Endodermal cell (in vitro differentiated cells): ENCODE data around the gene FGF22. TPM values are rescaled to one million over a fixed set of nuclear protein-coding genes. Genes with fewer than 3 reads are reported as not detected.

Experiments
- DNase-seq: peaks from one replicate; pipeline ENCODE4 v3.0.0-alpha.2; 2017
- H3K27ac ChIP-seq: 2 replicates; pipeline ENCODE4 v1.5.1; 2013; ENCODE audit warnings: mild to moderate bottlenecking, low read depth, low read length, moderate library complexity
- H3K27me3 ChIP-seq: 2 replicates; pipeline ENCODE4 v1.6.1; 2013; ENCODE audit warnings: mild to moderate bottlenecking, low read length, moderate library complexity; ENCODE audit not compliant: insufficient read depth, control insufficient read depth, poor library complexity, severe bottlenecking
- H3K36me3 ChIP-seq: 2 replicates; pipeline ENCODE4 v1.7.0; 2013; ENCODE audit warnings: mild to moderate bottlenecking, low read length, moderate library complexity; ENCODE audit not compliant: control insufficient read depth, insufficient read depth
- H3K4me1 ChIP-seq: one replicate; pipeline ENCODE4 v1.7.0; 2013; ENCODE audit warnings: low read length; ENCODE audit not compliant: control insufficient read depth, insufficient read depth
- H3K4me3 ChIP-seq: 2 replicates; pipeline ENCODE4 v1.5.1; 2013; ENCODE audit warnings: mild to moderate bottlenecking, low read length, moderate library complexity
- H3K9ac ChIP-seq: 2 replicates; pipeline ENCODE4 v1.6.1; 2013; ENCODE audit warnings: mild to moderate bottlenecking, low read length, moderate library complexity; ENCODE audit not compliant: poor library complexity, severe bottlenecking; ENCODE audit errors: extremely low read depth
- H3K9me3 ChIP-seq: 2 replicates; pipeline ENCODE4 v1.6.1; 2013; ENCODE audit warnings: mild to moderate bottlenecking, low read length, moderate library complexity; ENCODE audit not compliant: control insufficient read depth
- H3K27ac Mint-ChIP-seq: 2 replicates; pipeline ENCODE4 v1.8.0; 2020; ENCODE audit warnings: mixed read lengths
- H3K27me3 Mint-ChIP-seq: 2 replicates; pipeline ENCODE4 v1.8.0; 2021; ENCODE audit warnings: mild to moderate bottlenecking, mixed read lengths; ENCODE audit not compliant: insufficient read depth
- H3K36me3 Mint-ChIP-seq: 2 replicates; pipeline ENCODE4 v1.8.0; 2020; ENCODE audit warnings: low read depth, mixed read lengths
- H3K4me1 Mint-ChIP-seq: 2 replicates; pipeline ENCODE4 v1.8.0; 2020; ENCODE audit warnings: mixed read lengths
- H3K4me3 Mint-ChIP-seq: 2 replicates; pipeline ENCODE4 v1.8.0; 2020; ENCODE audit warnings: mild to moderate bottlenecking, moderate library complexity, mixed read lengths
- H3K9me3 Mint-ChIP-seq: 2 replicates; pipeline ENCODE4 v1.8.0; 2020; ENCODE audit warnings: mild to moderate bottlenecking, mixed read lengths
- CTCF ChIP-seq: fragments of 200-600 bp; sonication (generic); conservative IDR thresholded peaks from 2 replicates; pipeline ENCODE4 v1.5.0; 2021; ENCODE audit warnings: antibody characterized with exemption, mild to moderate bottlenecking
- whole genome bisulfite sequencing, 2 experiments: methylation state at CpG; one replicate each; pipeline versions ENCODE4 v1.1.5 to v1.1.7; 2013; ENCODE audit warnings: missing lambda C conversion rate in 2 of 2, mixed read lengths in 1 of 2; ENCODE audit not compliant: insufficient coverage in 1 of 2, insufficient read length in 1 of 2; 5-methylcytosine and 5-hydroxymethylcytosine counted together
- total RNA-seq, 2 donors: library from RNA; stranded (reverse); fragmentation: NEBNext Ultra II Directional in 1 of 2; extraction: Animal tissue kit (Norgen Biotek cat#: 25700) in 1 of 2; gene quantifications; 2 replicates in 1 of 2; 3 replicates in 1 of 2; pipeline ENCODE4 v1.2.1, GENCODE V29; 2021

Gene FGF22
- total RNA-seq, 2 donors from 2014 or later: 0.81 to 0.82 TPM

- no peaks in the 10 kb centered on the region for H3K9me3 Mint-ChIP-seq
- H3K27me3 Mint-ChIP-seq: peaks cover 4% of the 10 kb centered on the region
- no peaks in the 10 kb centered on the region for H3K36me3 Mint-ChIP-seq
- Histone ChIP-seq H3K4me1 (no peaks in the 10 kb centered on the region), H3K36me3 (no peaks in the 10 kb centered on the region), H3K9me3 (no peaks in the 10 kb centered on the region), H3K27ac (no peak overlapping the region), H3K27me3 (no peaks in the 10 kb centered on the region), H3K9ac (no peak overlapping the region), H3K4me3 (no peak overlapping the region)
- H3K27ac Mint-ChIP-seq: no peak overlapping the region
- 88 to 90% methylated on average over 12 to 15 of the region's 15 CpGs for WGBS, 2 experiments
- no peak for TF ChIP-seq CTCF
- H3K4me1 Mint-ChIP-seq: no peaks in the 10 kb centered on the region
- H3K4me3 Mint-ChIP-seq: no peak overlapping the region
- no peak for DNase-seq
Measured at GRCh38 chr19:688214-688613, 48.5 kb downstream of the FGF22 start.

GRCh38 chr19:688992-689391, 49.3 kb downstream of the FGF22 start:
- Mint-ChIP-seq H3K4me1 (no peaks in the 10 kb centered on the region), H3K4me3 (no peak overlapping the region), H3K9me3 (no peaks in the 10 kb centered on the region), H3K27ac (no peak overlapping the region), H3K27me3 (peaks cover 4% of the 10 kb centered on the region), H3K36me3 (no peaks in the 10 kb centered on the region)
- 92 to 97% methylated on average over 15 to 17 of the region's 17 CpGs for WGBS, 2 experiments
- TF ChIP-seq CTCF: no peak
- Histone ChIP-seq H3K4me3 (no peak overlapping the region), H3K9ac (no peak overlapping the region), H3K9me3 (no peaks in the 10 kb centered on the region), H3K27me3 (no peaks in the 10 kb centered on the region), H3K4me1 (no peaks in the 10 kb centered on the region), H3K27ac (no peak overlapping the region), H3K36me3 (no peaks in the 10 kb centered on the region)
- DNase-seq: no peak

DNA sequence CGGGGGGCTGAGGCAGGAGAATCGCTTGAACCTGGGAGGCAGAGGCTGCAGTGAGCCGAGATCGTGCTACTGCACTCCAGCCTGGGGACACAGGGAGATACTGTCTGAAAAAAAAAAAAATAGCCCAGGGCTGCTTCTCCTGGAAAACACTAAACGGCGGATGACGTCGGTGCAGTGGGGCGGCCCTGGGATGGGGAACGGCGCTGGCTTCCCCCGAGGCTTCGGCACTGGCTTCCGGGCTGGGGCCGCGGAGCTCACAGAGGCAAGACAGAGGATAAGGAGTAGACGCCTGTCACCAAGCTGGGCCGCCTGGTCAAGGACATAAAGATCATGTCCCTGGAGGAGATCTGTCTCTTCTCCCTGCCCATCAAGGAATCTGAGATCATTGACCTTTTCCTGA, 50.5 kb downstream of the FGF22 start:
- WGBS, 2 experiments: 80 to 81% methylated on average over 14 to 18 of the region's 18 CpGs
- peak; percentile 43 for DNase-seq
- Mint-ChIP-seq H3K27me3 (peaks cover 4% of the 10 kb centered on the region), H3K27ac (no peak overlapping the region), H3K4me3 (no peak overlapping the region), H3K4me1 (no peaks in the 10 kb centered on the region), H3K9me3 (no peaks in the 10 kb centered on the region), H3K36me3 (no peaks in the 10 kb centered on the region)
- Histone ChIP-seq H3K9ac (no peak overlapping the region), H3K4me3 (no peak overlapping the region), H3K27me3 (no peaks in the 10 kb centered on the region), H3K36me3 (no peaks in the 10 kb centered on the region), H3K27ac (no peak overlapping the region), H3K4me1 (no peaks in the 10 kb centered on the region), H3K9me3 (no peaks in the 10 kb centered on the region)
- no peak for TF ChIP-seq CTCF

Other genes with a start within 250 kb of the FGF22 start
- 10 to 100 TPM in 1 of 2 donors, 1 to 10 TPM in 1; 5.6 to 25.0 TPM for gene C2CD4C, start 230.7 kb upstream of the FGF22 start, total RNA-seq
- gene SHC2, start 178.8 kb upstream of the FGF22 start, total RNA-seq: 10 to 100 TPM; 56.5 to 93.0 TPM
- gene MADCAM1, start 143.4 kb upstream of the FGF22 start, total RNA-seq: 1 to 10 TPM in 1 of 2 donors, under 1 TPM in 1; 0.46 to 1.5 TPM
- gene TPGS1, start 132.4 kb upstream of the FGF22 start, total RNA-seq: 10 to 100 TPM; 11.7 to 13.0 TPM
- gene CDC34, start 108.1 kb upstream of the FGF22 start, total RNA-seq: 100 to 1,000 TPM; 128 to 138 TPM
- under 1 TPM in 1 of 2 donors, not detected in 1; 0.51 TPM for gene GZMM, start 95.8 kb upstream of the FGF22 start, total RNA-seq
- 100 to 1,000 TPM; 808 to 833 TPM for gene BSG, start 67.3 kb upstream of the FGF22 start, total RNA-seq
- under 1 TPM; 0.15 to 0.75 TPM for gene HCN2, start 50.0 kb upstream of the FGF22 start, total RNA-seq
- 10 to 100 TPM; 76.6 to 86.4 TPM for gene POLRMT, start 6.3 kb upstream of the FGF22 start, total RNA-seq
- gene RNF126, start 23.3 kb downstream of the FGF22 start, total RNA-seq: 10 to 100 TPM; 49.1 to 66.4 TPM
- 10 to 100 TPM in 1 of 2 donors, 1 to 10 TPM in 1; 9.8 to 14.1 TPM for gene FSTL3, start 36.5 kb downstream of the FGF22 start, total RNA-seq
- gene PRSS57, start 55.6 kb downstream of the FGF22 start, total RNA-seq: not detected
- gene PALM, start 69.1 kb downstream of the FGF22 start, total RNA-seq: 10 to 100 TPM; 32.9 to 40.8 TPM
- gene MISP, start 111.2 kb downstream of the FGF22 start, total RNA-seq: under 1 TPM in 1 of 2 donors, not detected in 1; 0.11 TPM
- gene PTBP1, start 157.6 kb downstream of the FGF22 start, total RNA-seq: 100 to 1,000 TPM; 647 to 694 TPM
- 100 to 1,000 TPM; 110 to 111 TPM for gene PLPPR3, start 182.1 kb downstream of the FGF22 start, total RNA-seq
- gene AZU1, start 188.0 kb downstream of the FGF22 start, total RNA-seq: 1 to 10 TPM; 2.5 to 3.7 TPM
- not detected for gene PRTN3, start 201.1 kb downstream of the FGF22 start, total RNA-seq
- gene ELANE, start 212.4 kb downstream of the FGF22 start, total RNA-seq: not detected
- 1 to 10 TPM in 1 of 2 donors, under 1 TPM in 1; 0.38 to 1.1 TPM for gene CFD, start 219.8 kb downstream of the FGF22 start, total RNA-seq